T-helper 22 cell (primary cell): ENCODE measurements around the gene THNSL1.
"Not testable (repeated sequence)": the region's sequence is repeated elsewhere in the genome, so short reads cannot be mapped to it uniquely, and the experiment has no call there.

Experiments used
- DNase-seq: peaks from one replicate; pipeline ENCODE4 v3.0.0-alpha.2; 2020; ENCODE audit warnings: low read depth

Gene THNSL1

DNA sequence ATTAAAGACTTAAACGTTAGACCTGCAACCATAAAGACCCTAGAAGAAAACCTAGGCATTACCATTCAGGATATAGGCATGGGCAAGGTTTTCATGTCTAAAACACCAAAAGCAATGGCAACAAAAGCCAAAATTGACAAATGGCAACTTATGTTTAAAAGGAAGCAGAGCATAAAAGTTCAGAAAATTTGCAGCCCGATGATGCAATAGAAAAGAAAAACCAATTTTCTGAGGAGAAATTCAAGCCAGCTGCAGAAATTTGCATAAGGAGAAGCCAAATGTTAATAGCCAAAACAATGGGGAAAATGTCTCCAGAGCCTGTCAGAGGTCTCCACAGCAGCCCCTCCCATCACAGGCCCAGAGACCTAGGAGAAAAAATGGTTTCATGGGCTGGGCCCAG, 4.8 kb upstream of the THNSL1 start:
- DNase-seq, result not testable (repeated sequence)

DNA sequence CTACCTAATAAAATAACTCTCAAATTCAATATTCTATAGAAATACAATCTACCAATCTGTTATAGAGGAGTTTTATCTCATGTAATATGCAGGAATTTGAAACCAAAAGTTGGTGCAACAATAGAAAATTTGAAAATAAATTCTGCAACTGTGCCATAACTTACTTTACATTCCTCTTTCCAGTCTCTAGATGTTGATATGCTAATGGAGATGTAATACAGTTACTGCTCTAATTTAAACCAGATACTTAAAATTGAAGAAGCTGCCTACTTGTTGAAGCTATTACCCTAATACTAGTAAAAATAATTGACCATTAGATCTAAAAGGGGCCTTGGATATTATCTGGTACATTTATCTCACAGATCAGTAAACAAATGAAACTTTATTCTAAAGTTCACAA, 1.8 kb upstream of the THNSL1 start:
- no peak for DNase-seq

DNA sequence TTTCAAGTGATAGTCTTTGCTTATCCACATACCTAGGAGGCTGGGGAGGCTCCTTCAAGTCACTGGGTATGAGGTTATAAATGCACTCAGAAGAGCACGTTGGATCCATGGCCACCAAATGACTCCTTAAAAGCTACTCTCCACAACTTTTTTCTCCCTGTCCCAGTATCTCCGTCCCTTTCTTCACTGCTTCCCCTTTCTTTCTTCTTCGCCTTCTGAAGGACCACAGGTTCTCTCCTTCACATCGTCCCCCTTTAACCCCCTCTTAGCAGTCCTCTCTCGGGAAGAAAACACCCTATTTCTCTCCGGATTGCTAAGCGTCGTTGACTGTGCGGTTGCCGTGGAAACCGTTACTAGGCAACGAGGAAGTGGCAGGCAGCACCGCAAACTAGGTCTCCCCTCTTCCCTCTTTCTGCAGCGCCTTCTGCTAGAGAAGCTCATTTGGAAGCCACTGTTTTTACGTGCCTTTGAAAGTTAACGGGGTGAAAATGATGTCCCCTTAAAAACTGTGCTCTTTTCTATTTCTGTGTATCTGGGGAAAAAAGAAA, 510 bp upstream of the THNSL1 start, which contains the start of gene ENKUR:
Gene ENKUR, minus strand, starts transcription at position 331 of the 548 bp plus-strand sequence. Its CDS starts 222 bp downstream, at position 109.
- DNase-seq, result peak; percentile 91

DNA sequence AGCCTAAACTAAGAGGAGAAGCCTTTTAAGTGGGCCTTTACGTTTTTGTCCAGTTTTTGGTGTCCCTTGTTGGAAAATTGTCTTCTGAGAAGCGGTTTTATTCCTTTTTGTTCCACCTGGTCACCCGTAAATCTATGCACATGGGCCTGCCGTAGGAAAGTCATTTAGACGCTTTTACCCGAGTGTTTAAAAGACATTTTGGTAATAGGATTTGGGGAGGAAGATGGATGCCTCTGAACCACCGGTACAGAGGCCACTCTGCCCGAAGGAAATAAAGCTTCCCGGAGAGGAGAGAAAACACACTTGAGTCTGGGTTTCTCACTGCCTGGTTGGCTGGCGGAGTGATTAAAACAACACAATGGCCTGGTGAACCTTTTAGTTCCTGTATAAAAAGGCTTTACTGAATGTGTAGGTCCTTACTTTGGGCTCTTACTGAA, 760 bp downstream of the THNSL1 start:
- DNase-seq, result no peak

DNA sequence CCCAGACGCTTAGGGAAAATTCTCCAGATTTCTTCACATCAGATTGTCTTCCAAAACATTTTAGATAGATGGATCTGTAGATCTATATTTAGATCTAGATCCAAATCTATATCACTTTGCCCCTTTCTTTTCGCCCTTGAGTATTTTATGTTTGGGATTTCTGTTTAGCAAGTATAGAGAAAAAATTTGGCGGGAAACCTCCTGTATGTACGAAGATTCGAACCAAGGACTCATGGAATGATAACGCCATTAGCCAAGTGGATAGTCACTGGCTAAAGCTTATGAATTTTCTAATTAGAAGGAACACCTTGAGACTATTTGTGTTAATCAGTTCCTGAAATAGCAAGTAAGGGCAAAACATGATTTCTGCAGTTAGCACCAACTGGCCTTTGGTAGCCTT, 1.2 kb downstream of the THNSL1 start:
- no peak for DNase-seq

DNA sequence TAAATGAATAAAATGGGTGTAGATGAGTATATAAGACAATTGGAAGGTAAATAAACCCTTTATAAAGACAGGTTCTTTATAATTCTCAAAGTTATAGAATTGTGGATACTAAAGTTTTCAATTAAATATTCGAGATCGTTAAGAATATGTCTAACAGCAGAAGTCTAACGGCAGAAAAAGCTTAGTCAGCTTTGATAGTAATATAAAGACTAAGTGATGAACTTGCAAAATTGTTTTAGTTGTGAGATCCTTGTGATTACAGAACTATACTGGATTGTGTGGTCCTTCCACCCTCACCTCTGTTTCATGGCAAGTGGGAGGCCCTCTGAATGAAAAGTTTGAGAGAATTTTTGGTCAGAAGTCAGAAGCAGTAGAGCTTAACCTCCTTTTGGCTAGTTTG, 2.3 kb downstream of the THNSL1 start:
- DNase-seq, result no peak

DNA sequence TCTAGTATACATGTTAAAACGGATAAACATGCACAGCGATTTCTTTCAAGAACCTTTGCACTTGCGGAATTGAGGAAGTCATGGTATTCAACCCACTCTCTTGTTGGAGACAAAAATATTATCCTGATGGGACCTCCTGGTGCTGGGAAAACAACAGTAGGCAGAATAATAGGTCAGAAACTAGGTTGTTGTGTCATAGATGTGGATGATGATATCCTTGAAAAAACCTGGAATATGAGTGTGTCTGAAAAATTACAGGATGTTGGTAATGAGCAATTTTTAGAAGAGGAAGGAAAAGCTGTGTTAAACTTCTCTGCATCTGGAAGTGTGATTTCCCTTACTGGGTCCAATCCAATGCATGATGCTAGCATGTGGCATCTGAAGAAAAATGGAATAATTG, 6.9 kb downstream of the THNSL1 start:
- no peak for DNase-seq

DNA sequence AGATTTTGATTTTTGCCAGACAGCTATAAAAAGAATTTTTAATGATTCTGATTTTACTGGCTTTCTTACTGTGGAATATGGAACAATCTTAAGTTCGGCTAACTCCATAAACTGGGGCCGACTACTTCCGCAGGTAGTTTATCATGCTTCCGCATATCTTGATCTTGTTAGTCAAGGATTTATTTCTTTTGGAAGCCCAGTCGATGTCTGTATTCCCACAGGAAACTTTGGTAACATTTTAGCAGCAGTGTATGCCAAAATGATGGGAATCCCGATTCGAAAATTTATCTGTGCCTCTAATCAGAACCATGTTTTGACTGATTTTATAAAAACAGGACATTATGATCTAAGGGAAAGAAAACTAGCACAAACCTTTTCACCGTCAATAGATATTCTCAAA, 8.1 kb downstream of the THNSL1 start:
- DNase-seq, result no peak

DNA sequence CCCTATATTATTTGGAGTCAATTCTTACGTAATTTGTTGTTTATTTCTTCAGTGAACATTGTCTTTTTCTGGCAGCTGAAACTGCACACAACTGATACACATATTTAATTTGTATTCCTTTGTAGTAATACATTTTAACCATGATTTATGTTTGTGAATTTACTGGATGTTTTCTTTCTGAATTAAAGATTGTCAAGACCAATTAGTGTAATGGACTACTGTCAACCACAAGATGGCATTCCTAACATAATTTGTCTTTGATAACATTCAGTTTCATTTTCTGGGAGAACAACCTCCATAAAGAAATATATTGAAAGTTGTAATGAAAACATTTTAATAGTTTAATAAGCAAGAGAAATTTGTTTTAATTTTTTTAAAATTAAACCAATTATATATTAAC, 10.1 kb downstream of the THNSL1 start:
- DNase-seq, result no peak

DNA sequence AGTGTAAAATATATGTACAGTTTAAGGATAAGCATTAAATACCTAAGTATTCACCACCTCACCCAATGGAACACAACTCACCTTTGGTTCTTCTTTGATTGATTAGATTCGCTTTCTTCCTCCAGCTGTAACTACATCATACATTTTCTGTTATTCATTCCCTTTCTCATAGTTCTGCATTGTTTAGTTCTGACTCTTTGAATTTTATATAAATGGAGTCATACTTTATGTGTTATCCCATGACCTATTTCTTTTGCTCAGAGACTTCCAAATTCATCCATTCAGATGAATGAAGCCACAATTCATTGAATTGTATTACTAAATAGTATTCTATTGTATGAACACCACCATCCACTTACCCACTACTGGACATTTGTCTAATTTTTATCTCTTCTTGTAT, 12.3 kb downstream of the THNSL1 start:
- DNase-seq, result no peak

DNA sequence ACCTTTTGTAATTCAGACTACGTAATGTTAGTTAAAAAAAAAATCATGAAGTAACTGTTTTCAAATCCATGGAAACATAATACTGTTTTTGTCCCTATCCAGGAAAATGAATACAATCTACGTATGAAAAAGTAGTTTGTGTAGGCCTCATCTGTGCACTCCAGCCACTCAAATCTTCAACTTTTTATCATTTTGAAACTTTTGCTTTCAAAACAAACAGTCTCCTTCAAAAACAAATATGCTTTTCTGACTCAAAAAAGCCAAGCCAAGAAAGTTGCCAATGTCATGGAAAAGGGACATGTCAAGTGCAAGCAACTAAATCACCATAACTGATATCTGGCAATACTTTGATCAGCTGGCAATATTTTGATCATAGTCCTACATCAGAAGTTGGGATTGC, 13.1 kb downstream of the THNSL1 start:
- no peak for DNase-seq

DNA sequence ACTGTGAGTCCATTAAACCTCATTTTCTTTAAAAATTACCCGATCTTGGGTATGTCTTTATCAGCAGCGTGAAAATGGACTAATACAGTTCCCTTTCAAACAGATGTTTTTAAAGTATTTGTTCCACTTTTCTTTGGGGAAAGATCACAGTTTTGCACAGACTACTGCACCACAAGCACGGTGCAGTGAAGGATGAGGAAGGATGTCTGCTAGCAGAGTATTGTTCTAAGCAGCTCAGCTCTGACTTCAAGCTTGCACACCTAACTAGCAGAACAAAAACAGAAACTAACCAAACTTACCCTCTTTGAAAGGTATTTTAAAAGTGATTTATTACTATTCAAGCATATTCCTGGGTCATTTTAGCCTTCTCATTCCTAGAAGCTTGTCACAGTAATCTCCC, 20.0 kb downstream of the THNSL1 start:
- DNase-seq, result no peak

DNA sequence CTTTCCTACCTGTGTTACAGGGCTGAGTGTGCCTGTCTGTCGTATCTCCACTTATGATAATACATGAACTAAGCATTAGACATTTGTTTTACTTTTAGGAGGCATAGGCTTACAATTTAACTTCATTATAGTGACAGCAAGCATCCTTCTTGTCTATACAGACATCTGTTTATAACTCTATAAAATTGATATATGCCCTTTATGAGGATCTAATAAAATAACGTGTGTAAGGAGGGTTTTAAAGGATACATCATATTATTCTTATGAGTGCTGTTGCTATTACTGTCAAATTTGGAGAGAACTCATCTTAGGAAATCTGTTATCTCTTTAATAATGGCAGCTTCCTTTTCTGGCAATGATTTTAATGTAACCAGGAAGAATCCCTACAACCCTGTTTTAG, 21.9 kb downstream of the THNSL1 start:
- no peak for DNase-seq

DNA sequence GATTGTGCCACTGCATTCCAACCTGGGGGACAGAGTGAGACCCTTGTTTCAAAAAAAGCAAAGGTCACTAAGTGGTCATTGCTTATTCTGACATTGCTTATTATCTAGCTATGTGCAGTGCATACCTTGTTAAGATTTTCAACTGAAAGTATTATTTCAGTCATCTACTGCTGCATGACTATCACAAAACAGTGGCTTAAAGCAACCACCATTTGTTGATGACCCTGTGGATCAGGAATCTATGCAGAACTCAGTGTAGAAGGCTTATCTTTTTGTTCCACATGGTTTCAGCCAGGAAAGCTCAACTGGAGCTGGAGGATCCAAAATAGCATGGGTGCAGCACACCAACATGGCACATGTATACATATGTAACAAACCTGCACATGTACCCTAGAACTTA, 23.1 kb downstream of the THNSL1 start:
- no peak for DNase-seq

DNA sequence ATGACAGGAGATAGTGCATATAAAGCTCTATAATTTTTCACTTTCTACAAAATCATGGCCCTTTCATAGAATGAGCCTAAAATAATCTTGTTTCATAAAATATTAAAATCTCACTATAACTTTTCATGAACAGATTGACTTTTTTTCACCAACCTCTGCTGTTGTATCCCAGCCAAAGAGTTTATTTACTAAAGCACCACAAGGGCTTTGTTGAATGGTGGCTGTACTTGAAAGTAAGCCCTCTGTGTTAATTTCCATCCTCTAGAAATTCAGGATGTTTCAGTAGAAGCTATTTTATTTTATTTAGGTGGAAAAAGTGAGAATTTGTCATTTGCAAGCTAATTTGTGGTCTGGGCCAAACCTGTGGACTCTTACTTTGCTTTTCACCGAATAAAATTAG, 30.2 kb downstream of the THNSL1 start:
- no peak for DNase-seq

DNA sequence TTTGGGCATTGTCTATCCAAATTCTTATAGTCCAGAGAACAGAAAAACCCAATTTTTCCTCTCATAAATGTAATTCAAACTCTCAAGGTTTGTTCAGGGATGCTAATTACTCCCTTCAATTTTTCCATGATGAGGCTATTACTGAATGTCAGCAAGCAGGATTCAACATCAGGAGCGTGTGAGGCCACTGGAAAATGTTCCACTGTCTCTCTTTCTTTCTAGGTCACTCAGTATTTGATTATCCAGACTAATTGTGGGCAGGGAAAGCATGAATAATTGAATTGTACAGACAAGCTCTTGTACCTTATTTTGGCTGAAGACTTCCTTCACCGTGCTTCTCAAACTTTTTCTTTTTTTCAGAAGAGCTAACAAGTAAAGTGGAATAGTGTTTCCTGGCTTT, 30.7 kb downstream of the THNSL1 start:
- DNase-seq, result no peak

DNA sequence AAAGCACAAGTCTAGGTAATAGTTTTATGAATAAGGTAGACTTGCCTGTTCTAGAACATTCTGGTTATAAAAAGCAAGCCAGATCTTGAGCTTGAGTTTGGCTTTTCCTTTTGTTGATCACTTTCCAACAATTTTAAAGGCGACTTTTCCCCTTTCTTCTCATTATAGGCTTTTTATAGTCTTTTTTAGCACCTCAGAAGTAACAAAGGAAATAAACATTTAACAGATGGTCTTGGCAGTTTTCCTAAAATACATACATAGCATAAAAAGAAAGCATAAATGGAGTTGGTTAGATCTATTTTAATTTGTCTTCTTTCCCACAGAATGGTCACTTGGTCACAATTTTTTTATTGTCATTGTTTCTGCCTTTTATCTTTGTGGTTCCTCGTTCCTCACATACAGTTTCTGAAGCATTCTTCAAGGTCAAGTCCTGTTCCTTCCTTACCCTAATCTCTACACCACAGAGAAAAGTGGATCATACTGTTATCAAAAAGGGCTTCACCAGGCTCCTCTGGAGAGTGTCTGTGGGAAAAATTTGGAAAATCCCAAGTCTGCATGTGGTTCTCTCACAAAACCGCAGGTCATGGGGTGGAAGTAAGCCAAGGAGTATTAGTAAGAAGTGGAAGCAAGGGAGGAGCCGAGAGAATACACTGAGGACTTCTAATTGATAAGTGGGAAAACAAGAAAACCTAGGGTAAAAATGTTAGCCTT, 31.3 kb downstream of the THNSL1 start:
- no peak for DNase-seq

DNA sequence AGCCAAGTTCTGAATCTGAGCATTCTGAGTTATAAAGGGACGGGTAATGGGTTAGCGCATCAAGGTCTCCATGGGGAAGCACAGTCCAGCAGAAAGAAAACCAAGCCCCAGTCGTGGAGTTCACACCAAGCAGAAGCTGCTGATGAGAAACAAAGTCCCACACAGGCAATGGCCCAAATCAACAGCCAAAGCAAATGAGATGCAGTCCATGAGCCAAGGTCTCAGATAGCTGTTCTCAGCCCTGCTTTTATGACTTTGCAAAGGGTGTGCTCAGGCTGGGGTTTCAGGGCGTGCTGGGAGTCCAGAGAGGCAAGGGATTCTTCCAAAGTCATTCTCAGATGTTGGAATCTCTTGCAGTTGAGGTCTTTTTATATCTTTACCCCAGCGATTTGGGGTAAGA, 32.0 kb downstream of the THNSL1 start:
- DNase-seq, result no peak

DNA sequence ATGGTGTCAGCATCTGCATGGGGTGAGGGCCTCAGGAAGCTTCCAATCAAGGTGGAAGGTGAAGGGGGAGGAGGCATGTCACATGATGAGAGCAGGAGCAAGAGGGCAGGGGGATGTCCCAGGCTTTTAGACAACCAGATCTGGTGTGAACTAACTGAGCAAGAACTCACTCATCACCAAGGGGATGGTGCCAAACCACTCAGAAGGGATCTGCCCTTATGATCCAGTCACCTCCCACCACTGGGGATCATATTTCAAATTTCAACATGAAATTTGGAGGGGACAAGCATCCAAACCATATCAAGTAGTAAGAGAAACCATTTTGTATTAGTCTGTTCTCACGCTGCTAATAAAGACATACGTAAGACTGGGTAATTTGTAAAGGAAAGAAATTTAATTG, 33.6 kb downstream of the THNSL1 start:
- DNase-seq, result no peak

DNA sequence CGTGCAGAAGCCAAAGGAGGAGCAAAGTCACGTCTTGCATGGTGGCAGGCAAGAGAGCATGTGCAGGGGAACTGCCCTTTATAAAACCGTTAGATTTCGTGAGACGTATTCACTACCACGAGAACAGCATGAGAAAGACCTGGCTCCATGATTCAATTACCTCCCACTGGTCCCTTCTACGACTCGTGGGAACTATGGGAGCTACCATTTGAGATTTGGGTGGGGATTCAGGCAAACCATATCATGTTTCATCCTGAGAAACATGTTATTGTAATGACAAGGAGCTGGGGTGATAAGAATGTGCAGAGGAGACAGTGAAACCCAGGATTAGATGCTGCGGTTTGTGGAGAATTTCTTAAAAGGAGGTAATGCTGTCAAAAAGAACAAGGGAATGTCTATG, 34.0 kb downstream of the THNSL1 start:
- no peak for DNase-seq

DNA sequence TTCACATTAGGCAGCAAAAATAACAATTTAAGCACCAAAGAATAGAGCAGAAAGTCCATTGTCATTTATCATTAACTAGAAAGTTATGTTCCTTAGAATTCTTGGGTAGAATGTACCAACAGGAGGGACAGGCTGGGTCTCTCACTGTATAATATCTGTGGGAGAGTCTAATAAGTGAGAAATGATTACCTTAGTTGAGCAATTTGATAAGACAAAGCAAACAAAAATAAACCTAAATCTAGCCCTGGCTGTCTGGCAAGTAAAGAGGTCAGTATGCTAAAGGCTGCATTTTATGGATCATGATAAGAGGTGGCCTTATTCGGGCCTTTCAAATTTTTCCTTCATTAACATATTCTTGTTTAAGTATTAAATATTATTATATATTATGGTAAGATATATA, 35.6 kb downstream of the THNSL1 start:
- DNase-seq, result no peak

DNA sequence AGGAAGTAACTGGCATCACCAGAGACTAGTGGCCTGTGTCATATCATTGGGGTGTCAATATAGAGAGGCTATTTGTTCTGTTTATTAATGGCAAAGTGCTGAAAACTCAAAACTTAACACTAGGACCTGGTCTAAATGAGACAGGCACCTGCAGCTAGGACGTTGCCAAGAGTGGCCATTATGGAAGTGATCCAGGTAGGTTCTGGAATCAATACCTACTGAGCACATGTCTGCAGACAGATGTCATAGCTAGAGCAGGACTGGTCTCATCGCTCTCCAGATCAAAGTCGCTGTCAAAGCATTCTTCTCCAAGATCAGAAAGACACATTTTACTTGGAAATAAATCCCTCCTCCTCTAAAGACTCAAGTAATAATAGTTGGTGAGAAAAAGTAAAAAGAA, 40.3 kb downstream of the THNSL1 start:
- DNase-seq, result no peak

DNA sequence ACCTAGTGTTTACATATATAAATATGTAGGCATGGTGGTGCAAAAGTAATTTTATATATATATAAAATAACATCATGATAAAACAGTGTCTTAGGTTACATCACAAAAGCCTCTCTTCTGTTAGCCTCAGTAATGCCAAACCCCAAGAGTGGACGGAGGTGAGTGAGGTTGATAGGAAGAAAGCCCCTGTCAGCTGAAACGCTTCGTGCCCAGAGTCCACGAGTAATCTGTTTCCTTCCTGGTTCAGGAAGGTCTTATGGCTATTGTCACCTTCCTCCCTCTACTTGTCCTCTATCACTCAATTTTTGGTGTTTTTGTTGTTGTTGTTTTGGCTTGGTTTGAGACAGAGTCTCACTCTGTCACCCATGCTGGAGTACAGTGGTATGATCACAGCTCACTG, 41.5 kb downstream of the THNSL1 start:
- no peak for DNase-seq

DNA sequence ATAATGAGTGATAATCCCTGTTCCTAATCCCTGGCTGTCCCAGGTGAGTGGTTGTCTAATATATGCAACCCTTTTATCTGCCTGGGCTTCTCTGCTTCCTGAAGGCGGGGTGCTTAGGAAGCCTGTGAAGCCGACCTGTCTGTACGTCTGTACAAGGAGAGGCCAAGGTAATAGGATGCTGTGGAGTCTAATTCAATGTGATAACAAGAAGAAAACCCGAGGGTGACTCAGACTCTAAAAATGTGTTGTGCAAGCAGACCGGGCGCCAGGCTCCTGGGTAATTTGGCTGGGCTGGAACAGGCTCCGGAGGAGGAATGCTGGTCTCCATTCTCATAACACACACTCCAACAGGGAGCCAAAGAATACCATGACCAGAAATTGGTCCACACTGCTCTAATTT, 43.6 kb downstream of the THNSL1 start:
- DNase-seq, result no peak
